ENCODE data around the gene ATAD3A.

The ATAD3A gene

DNA sequence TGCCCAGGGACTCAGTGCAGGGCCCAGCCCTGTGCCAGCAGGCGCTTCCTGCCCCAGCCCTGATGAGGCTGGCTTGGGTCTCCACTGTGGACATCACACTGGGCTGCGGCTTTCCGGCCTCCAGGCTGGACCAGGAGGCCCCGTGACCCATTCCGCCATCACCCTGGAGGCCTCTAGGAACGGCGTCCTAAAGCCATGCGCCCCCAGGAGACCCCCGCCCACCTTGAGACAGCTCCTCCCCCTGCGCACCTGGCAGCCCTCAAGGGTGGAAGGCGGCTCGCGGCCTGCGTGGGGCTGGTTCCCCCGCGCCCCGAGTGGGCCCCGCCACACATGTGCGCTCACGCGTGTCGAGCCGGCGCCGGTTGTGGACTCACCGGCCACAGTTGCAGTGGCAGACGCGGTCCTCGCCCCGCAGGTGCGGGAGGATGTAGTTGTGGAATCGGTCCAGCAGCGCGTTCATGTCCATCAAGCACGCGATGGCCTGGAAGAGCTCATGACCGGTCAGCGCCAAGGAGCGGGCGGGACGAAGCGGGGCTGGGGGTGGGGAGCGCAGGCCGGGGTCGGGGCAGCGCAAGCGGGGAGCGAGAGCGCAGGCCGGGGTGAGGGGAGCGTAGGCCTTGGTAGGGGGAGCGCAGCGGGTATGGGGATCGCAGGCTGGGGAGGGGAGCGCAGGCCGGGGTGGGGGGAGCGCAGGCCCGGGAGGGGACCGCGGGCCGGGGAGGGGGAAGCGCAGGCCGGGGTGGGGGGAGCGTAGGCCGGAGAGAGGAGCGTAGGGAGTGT lies 27.5 kb downstream of the ATAD3A start:
- no peak for DNase-seq (ENCODE audit: low read depth, low spot score)

DNA sequence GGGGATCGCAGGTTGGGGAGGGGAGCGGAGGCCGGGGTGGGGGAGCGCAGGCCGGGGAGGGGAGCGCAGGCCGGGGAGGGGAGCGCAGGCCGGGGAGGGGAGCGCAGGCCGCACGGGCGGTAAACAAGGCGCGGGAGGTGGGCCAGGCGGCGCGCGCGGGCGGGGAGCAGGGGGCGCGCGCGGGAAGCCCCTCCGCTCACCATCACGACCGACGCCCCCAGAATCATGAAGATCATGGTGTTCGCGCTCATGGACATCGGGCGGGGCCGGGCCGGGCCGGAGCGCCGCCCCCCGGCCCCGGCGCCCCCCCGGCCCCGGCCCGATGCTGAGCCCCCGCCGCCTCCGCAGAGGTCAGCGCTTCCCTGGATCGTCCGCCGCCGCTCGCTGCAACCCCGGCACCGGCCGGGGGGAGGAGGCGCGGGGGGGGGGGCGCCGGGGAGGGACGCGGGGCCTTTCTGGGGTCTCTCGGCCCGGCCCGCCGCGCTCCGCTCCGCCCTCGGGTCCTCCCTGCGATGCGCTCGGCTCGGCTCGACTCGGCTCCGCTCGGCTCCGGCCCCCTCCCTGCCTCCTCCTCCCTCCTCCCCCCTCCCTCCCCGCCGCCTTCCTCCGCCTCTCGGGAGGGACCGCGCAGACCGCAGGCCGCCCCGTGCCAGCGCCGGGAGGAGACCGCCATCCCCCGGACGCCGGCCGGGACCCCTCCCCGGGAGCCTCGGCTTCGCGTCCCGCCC lies 28.3 kb downstream of the ATAD3A start, which contains the start of gene TMEM240:
Gene TMEM240 (minus strand): TSS at position 535 of the 728 bp plus-strand sequence. CDS start 278 bp downstream, at position 257.
- no peak for DNase-seq (ENCODE audit: low read depth, low spot score)

DNA sequence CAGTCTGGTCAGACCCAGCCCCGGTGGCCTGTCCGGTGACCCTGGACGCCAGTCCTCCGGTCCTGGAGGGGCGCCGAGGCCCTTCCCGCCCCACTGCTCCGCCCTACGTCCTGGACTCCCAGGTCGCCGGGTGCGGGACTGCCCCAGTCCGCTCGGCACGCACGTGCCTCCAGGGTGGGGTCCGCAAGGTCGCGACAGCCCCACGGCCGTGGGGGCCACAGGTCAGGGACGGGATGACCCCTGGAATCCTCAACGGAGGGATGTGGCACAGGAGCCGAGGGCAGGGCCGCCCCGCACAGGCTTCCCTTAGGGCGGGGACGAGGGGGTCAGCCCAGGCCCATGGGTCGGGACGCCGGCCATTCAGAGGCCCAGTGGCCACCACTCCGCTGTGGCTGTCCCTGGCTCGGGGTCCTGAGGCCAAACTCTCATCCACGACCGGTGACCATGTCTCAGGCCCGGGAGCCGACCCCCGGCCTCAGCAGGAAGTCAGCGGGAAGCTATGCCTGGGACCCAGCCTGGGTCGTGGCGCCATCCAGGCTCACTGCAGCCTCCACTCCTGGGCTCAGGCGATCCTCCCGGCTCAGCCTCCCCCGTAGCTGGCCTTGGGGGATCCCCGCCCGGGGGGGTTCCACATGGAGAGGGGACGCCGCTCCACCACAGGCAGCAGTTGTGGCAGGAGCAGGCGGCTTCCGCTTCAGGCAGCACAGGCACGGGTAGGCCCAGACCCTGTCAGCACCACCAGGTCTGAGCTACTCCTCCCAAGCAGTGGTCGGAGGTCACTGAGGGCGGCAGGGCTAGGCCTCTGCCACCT lies 29.1 kb downstream of the ATAD3A start:
- DNase-seq (ENCODE audit: low read depth, low spot score), result no peak

DNA sequence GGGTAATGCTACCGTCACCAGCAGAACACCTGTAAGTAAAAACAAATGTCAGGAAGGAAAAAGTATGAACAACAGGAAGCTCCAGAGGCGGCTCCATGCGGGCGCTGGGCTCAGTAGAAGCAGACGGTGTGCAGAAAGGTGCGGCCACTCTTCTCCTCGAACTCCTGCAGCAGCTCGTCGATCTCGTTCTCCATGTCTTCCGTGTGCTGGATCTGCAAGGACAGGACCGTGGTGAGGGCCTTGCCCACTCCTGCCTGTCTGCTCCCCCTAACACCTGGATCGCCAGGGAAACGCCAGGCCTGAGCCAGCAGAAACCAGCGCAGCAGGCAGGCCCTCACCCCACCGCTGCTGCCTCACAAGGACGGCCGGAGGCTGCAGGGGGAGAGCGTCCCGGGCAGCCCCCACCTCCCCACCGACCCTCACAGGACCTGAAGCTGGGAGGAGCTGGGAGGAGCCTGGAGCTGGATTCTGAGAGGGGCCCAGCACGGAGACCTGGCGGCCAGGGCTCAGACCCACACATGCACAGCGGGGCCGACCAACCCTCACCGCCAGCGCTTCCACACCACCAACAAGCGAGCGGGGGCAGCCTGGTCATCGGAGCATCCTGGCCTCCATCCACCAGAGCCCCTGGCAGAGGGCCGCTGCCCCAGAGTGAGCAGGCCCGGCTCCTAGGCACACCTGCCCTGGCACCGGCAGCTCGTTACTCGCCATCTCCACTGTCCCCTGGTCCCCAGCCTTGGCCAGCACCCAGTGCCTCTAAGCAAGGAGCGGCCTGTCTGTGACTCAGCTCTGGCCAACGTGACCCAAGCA lies 30.2 kb downstream of the ATAD3A start:
- DNase-seq (ENCODE audit: low read depth, low spot score), result no peak

DNA sequence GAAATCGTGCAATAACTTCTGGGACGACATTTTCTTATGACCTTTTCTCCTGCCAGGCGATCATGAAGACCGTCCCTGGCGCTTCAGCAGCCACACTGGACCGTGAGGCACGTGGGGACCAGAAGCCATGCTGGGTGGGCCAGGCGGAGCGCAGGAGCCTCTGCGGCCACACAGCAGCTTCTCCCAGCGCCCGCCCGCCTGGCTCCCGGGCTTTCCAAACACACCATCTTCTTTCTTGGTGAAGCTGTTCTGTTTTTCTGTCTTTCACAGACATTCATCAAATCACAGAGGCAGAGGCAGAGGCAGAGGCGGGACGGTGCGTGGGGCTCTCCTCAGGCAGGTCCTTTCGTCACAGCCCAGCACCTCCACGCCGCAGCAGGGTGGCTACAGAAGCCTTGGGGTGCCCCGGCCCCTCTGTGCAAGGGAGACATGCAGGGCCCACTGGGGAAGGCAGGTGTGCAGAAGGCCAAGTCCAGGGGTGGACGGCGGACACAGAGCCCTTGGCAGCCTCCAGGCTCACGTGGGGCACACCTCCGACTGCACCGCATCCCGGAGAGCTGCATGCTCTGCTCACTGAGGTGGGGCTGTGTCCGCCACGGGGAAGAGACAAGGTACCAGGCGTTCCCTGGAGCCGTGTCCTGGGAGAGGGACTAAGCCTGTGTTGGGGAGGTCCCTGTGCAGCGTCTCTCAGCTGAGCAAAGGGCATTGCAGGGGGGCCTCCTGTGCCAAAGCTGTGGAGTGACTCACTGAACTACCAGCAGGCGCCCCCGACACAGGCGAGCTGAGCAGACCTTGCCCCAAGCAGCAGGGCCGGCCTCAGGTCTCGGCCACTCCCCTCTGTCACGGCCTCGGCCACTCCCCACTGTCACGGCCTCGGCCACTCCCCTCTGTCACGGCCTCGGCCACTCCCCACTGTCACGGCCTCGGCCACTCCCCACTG lies 31.1 kb downstream of the ATAD3A start:
- DNase-seq (ENCODE audit: low read depth, low spot score), result no peak

DNA sequence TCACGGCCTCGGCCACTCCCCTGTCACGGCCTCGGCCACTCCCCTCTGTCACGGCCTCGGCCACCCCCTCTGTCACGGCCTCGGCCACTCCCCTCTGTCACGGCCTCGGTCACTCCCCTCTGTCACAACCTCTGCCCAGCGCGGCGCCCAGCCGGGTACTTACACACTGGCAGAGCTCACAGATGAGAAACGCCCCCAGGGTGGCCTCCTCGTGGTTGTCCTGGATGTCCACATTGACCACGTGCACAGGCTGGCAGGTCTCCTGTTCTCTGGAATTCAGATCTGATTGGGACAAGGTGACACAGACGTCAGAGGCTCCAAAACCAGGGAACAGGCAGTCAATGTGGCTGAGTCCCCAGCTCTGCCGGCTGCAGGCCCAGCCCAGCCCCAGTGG lies 31.7 kb downstream of the ATAD3A start:
- no peak for DNase-seq (ENCODE audit: low read depth, low spot score)

DNA sequence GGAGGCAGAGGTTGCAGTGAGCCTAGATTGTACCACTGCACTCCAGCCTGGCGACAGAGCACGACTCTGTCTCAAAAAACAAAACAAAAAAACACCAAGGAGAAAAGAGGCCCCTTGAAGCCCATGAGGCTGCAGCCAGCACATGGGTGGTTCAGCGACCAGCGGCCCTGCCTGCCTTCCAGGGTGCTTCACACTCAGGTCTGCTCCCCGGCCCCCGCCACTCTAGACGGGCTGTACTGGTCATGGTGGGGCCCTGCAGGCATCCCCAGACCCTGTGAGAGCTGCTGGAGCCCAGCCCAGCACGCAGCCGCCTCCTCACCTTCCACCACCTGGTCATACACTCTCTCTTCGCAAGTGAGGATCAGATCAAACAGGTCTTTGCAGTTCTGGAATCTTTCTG lies 32.6 kb downstream of the ATAD3A start:
- no peak for DNase-seq (ENCODE audit: low read depth, low spot score)

DNA sequence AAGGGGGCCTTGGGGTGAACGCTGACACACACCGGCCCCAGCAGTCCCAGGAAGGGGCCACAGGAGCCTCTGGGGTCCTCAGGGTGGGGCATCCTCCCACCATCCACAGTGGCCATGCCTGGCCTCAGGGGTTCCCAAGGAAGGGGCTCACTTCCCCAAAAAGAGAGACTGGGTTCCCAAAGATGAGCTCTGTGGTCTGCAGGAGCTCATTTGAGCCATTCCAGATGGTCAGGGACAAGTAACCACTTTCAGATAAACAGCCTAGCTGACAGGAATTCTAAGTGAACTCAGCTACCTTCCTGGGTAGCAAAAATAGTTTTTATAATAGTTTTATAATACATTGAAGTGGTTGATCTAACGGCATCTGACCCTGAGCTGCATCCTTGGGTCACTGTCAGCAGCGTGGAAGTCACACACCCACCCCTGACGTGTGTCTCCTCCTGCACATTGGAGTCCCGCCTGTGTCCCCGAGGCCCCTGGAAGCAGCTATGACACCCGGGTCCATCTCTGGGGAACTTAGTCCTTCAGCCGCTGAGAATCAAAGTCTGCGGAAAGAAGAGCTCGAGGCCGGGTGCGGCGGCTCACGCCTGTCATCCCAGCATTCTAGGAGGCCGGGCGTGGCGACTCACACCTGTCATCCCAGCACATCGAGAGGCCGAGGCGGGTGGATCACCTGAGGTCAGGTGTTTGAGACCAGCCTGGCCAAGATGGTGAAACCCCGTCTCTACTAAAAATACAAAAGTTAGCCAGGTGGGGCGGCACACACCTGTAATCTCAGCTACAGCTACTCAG lies 34.2 kb downstream of the ATAD3A start:
- no peak for DNase-seq (ENCODE audit: low read depth, low spot score)

DNA sequence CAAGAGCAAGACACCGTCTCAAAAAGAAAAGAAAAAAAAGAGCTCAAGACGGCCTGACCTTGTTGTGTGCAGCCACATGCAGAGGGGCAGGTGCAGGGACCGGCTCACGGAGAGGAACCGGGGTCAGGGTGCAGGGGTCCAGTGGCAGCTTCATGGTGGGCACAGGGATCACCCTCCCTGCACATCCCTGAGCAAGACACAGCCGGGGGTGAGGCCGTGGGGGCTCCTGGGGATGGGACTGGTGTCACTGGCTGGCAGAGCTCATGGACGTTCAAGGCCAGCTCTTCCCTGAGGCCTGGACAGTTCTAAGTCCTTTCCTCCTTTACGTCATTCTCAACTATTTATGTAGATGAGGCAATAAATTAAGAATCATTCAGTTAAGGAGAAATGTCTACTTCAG lies 35.0 kb downstream of the ATAD3A start:
- no peak for DNase-seq (ENCODE audit: low read depth, low spot score)

DNA sequence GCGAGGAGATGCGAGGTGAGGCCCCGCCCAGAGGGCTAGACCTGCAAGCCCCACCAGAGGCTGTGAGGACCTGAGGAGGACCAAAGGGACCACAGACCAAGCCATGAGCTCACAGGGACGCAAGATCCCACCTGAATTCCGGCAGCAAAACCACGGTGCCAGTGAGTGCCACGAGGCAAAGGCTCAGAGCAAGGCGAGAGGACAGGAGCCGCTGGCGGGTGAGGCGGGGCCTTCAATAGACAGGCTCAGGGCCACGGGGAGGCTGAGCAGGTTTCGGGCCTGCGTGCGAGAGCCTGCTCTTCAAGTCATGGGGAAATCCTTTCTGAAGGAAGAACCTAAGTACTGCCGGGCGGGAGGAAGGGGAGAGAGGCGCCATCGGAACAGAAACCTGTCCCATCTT lies 35.5 kb downstream of the ATAD3A start:
- DNase-seq (ENCODE audit: low read depth, low spot score), result no peak

DNA sequence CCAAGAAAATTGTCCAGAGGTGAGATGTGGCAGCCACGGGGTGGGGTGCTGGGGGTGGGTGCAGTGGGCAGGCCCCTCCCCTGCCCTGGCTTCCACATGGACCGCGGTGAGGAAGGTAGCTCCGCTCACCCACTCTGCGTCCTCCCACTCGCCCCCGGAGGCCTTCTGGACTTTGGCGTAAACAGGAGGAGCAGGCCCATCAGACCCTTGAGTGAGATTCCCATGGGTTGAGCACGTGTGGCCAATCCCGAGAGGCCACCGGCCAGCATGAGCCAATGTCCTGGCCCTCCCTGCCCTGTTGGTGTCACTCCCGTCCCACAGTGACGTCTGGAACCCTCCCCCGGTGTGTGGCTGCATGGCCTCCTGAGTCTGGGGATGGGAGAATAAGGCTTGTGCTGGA lies 36.6 kb downstream of the ATAD3A start:
- DNase-seq (ENCODE audit: low read depth, low spot score), result no peak

DNA sequence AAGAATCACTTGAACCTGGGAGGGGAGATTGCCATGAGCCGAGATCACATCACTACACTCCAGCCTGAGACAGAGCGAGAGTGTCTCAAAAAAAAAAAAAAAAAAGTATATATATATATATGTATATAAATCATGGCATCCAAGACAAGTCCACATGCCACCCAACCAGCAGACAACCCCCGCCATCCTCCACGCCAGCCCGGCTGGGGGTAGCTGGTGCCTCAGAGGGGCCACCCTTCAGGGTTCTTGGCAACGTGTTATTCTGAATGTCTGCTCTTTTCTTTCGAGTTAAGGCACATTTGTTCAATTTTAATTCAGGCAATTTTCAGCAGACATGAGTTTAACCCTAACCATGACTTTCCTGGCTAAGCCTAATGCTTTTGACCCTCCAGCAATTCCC lies 38.1 kb downstream of the ATAD3A start:
- DNase-seq (ENCODE audit: low read depth, low spot score), result no peak

DNA sequence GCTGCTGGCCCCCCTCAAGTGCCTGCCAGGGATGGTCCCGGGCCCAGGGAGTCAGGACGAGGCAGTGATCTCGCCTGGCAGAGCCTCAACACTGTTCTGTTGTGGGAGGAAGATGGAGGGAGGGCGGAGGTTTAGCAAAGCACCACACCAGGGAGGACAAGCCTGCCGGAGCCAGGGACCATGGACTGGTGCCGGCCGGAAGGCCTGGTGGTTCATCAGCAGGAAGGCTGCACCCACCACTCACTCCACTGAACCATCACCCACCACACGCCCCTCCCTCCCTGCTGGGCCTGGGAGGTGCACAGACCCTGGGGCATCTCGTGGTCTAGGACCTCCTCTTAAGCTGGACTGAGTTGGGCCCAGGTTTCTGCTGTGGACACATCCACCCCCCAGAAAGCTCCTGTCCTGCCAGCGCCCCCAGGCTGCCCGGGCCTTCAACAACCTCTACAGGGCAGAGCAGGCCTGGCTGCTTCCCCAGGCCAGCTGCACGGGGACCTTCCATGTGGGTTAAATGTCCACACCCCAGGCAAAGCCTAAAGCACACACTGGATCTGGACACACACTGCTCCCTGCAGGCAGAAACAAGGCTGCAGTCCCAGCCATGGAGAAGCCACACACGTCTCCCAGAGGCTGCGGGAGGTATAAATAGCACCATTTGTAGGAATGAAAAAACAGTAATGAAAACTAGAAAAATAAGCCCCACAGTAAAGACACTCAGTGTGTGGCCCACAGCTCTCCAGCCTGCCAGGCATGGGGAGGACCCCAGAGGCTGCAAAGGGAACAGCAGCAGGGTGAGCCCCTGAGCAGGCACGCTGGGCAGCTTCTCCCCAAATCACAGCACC lies 38.9 kb downstream of the ATAD3A start:
- DNase-seq (ENCODE audit: low read depth, low spot score), result no peak

DNA sequence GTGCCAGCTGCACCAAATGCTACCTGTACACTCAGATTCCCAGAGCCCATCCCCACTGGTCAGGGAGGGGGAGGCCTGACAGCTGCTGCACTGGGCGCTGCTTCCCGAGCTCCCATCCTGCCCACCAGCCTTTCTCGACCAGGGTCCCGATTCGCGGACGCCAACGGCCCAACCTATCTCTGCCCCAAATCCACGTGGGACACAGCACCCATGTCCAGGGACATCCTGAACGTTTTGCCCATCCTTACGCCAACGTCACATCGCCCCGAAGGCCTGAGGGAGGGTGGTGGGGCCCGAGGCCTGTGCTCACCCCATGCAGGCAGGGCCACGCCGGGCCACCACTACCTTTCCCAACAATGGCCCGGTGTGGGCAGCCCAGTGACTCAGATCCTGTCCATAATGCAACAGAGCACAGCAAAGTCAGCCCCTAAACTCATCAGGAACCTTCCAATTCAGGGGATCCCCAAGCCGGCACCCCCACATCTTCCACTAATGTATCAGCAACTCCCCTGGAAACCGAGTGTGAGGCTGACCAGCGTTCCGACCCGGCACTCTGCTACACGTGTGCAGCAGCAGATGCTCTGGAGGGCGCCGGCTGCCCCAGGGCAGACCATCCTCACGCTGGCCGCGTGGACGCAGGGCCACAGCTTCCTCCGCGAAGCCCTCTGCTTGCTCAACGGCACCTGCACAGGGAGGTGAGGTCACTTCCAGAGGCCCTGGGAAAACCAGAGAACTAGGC lies 39.7 kb downstream of the ATAD3A start:
- no peak for DNase-seq (ENCODE audit: low read depth, low spot score)

DNA sequence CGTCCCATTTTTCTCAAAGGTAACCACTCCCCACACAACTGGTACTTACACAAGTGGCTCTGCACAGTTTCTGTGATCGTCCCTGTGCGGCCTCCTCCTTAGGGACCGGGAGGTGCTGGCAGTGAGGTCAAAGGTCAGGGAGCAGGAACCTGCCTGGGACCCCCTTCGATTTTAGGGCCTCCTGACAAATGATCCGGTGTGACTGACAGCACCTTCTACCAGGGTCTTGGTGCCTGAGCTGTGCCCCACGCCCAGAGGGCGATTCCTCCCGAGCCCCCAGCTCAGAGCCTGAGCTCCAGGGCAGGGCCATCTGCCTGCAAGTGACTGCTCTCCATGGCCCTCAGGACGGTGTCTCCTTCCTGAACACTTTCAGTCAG lies 40.3 kb downstream of the ATAD3A start:
- DNase-seq (ENCODE audit: low read depth, low spot score), result no peak

DNA sequence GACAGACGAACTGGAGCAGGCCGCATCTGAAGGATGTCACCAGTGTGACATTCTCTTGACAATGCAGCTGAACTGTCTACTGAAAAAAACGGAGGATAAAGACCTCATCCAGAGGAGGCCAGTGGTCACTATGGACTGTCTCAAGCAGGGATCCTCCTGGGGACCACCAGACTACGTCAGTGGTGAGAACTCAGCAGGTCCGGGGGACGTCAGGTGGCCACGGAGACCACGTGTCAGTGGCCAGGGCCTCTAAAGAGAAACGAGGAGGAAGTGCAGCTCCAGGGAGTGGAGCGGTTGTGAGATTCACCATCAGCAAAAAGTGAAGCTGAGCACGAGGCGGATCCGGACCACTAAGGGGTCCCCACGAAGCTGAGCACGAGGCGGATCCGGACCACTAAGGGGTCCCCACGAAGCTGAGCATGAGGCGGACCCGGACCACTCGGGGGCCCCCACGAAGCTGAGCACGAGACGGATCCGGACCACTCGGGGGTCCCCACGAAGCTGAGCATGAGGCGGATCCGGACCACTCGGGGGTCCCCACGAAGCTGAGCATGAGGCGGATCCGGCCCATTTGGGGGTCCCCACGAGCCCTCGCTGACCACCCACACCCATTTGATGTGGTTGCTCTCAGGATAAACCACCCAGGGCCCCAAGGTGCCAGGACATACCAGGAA lies 42.0 kb downstream of the ATAD3A start:
- no peak for DNase-seq (ENCODE audit: low read depth, low spot score)

DNA sequence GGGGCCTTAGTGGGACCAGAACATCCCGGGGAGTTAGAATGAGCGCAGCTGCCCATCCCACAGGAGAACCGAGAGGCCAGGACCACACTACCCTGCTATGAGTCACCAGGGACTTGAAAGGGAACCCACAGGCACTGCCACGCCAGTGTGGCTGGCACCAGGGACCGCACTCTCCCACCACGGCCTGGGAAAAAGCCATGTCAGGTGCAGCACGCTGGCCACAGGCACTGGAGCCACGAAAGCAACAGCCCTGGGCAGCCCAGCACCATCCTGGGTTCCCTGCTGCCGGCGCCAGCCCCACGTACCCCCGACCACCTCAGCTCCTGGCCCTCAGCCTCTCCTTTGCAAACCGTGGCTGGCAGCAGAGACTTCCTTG lies 42.6 kb downstream of the ATAD3A start:
- DNase-seq (ENCODE audit: low read depth, low spot score), result no peak

All from activated naive CD8-positive, alpha-beta T cell treated with anti-CD3 and anti-CD28 coated beads, Interleukin-2, amount 50 U/mL, for 16 hours (primary cell).